ENCODE data around the gene ANKS1B. TPM values are rescaled to one million over a fixed set of nuclear protein-coding genes. Genes with fewer than 3 reads are reported as not detected.

ANKS1B gene
- polyA plus RNA-seq, 3 donors: not detected

DNA sequence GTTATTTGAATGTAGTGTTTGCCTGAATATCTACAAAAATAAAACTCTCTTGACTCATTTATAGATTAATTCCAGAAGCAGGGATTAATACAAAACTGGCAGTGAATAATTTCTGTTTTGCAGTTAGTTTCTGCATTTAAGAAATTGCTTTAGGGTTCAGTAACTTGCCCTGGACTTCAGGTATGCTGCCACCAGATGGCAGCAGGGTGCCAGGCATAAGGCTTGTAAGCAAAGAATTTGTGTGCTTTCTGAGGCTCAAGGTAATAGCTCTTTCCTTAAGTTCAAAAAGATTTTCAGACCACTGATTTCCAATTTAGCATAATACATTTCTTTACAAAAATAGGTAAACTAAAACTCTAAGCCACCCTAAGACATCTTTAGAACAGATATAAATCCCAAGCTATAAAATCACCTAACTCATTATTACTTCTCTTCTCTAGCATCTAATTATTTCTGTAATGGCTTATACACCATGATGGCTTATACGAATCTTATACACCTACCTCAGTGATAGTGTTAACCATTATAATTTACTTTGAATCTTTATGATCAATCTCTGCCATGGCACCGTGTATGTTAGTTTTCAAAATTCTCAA lies 941.3 kb downstream of the ANKS1B start:
- H3K4me1 Mint-ChIP-seq: no peaks in the 10 kb centered on the region
- no CpG with 5 or more reads among the region's 2 CpGs for WGBS (ENCODE audit: insufficient coverage)
- no peaks in the 10 kb centered on the region for H3K79me2 ChIP-seq (ENCODE audit: insufficient read depth, low read length)
- no peaks in the 10 kb centered on the region for H3K27me3 ChIP-seq (ENCODE audit: control insufficient read depth in 2 of 2, insufficient read depth in 2 of 2, low read length in 2 of 2)
- no peak overlapping the region for H3K27ac Mint-ChIP-seq
- H3K36me3 ChIP-seq (replicated peaks in 1 of 2; ENCODE audit: control insufficient read depth in 1 of 2, insufficient read depth in 2 of 2, low read length in 2 of 2): no peaks in the 10 kb centered on the region
- H3K27ac ChIP-seq (ENCODE audit: low read depth in 1 of 2, low read length in 2 of 2): no peak overlapping the region
- no peak overlapping the region for H2AFZ ChIP-seq (ENCODE audit: insufficient read depth, low read depth, low read length, poor library complexity, severe bottlenecking)
- H3K4me3 ChIP-seq (replicated peaks in 1 of 3; ENCODE audit: low read depth in 2 of 3, low read length in 3 of 3): no peak overlapping the region
- no peak overlapping the region for H3K9ac ChIP-seq (ENCODE audit: insufficient read depth, low read length, poor library complexity, severe bottlenecking)
- DNase-seq: peak; percentile 29 to 55 (median 51)
- H3K9me3 ChIP-seq (replicated peaks in 1 of 2; ENCODE audit: control insufficient read depth in 1 of 2, insufficient read depth in 1 of 2, low read length in 2 of 2): peaks cover 0 to 6% of the 10 kb centered on the region in 2 donors
- TF ChIP-seq, protein P1, sequence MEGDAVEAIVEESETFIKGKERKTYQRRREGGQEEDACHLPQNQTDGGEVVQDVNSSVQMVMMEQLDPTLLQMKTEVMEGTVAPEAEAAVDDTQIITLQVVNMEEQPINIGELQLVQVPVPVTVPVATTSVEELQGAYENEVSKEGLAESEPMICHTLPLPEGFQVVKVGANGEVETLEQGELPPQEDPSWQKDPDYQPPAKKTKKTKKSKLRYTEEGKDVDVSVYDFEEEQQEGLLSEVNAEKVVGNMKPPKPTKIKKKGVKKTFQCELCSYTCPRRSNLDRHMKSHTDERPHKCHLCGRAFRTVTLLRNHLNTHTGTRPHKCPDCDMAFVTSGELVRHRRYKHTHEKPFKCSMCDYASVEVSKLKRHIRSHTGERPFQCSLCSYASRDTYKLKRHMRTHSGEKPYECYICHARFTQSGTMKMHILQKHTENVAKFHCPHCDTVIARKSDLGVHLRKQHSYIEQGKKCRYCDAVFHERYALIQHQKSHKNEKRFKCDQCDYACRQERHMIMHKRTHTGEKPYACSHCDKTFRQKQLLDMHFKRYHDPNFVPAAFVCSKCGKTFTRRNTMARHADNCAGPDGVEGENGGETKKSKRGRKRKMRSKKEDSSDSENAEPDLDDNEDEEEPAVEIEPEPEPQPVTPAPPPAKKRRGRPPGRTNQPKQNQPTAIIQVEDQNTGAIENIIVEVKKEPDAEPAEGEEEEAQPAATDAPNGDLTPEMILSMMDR (IDR thresholded peaks at IDR 0.05): peak; percentile 88
- H4K20me1 ChIP-seq (ENCODE audit: insufficient read depth, low read length): no peaks in the 10 kb centered on the region
- peaks cover 2 to 9% (median 7%) of the 10 kb centered on the region in 3 donors for H3K27me3 Mint-ChIP-seq (ENCODE audit: low read depth in 3 of 3)
- no peak overlapping the region for H3K4me2 ChIP-seq (replicated peaks; ENCODE audit: extremely low read depth, low read length, poor library complexity, severe bottlenecking)
- intact Hi-C loops (cut with micrococcal nuclease): loop anchor here (5.0 kb wide), 2 partner anchors 129 to 579 kb away; no protein-coding TSS in a partner anchor
- H3K4me1 ChIP-seq (ENCODE audit: control insufficient read depth in 1 of 2, insufficient read depth in 2 of 2, low read length in 2 of 2): no peaks in the 10 kb centered on the region
- no peak overlapping the region for H3K4me3 Mint-ChIP-seq
- no peaks in the 10 kb centered on the region for H3K36me3 Mint-ChIP-seq
- H3K9me3 Mint-ChIP-seq: peaks cover 0 to 12% (median 9%) of the 10 kb centered on the region in 7 donors

DNA sequence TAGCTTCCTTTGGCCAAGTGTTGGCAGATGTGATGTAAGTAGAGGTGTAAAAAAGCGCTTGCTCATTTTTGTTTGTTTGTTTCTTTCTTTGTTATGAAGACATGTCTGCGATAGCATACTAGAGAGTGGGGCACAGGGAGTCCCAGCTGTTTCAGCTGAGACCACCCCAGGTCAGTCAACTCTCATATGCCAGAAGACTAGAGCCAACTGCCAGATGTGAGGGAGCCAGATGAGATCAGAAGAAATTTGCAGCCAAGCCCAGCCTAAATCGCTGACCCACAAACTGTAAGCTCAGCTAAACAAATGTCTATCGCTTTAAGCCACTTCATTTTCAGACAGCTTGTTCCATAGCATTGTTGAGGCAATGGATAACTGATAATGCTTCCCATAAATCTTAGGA lies 942.5 kb downstream of the ANKS1B start:
- Histone ChIP-seq H3K9ac (ENCODE audit: insufficient read depth, low read length, poor library complexity, severe bottlenecking) (no peak overlapping the region), H3K79me2 (ENCODE audit: insufficient read depth, low read length) (no peaks in the 10 kb centered on the region), H4K20me1 (ENCODE audit: insufficient read depth, low read length) (no peaks in the 10 kb centered on the region), H3K27me3 (ENCODE audit: control insufficient read depth in 2 of 2, insufficient read depth in 2 of 2, low read length in 2 of 2) (no peaks in the 10 kb centered on the region), H3K4me2 (replicated peaks; ENCODE audit: extremely low read depth, low read length, poor library complexity, severe bottlenecking) (no peak overlapping the region), H3K4me3 (replicated peaks in 1 of 3; ENCODE audit: low read depth in 2 of 3, low read length in 3 of 3) (no peak overlapping the region), H3K27ac (ENCODE audit: low read depth in 1 of 2, low read length in 2 of 2) (no peak overlapping the region), H3K9me3 (replicated peaks in 1 of 2; ENCODE audit: control insufficient read depth in 1 of 2, insufficient read depth in 1 of 2, low read length in 2 of 2) (peaks cover 0 to 3% of the 10 kb centered on the region in 2 donors), H3K36me3 (replicated peaks in 1 of 2; ENCODE audit: control insufficient read depth in 1 of 2, insufficient read depth in 2 of 2, low read length in 2 of 2) (no peaks in the 10 kb centered on the region), H2AFZ (ENCODE audit: insufficient read depth, low read depth, low read length, poor library complexity, severe bottlenecking) (no peak overlapping the region), H3K4me1 (ENCODE audit: control insufficient read depth in 1 of 2, insufficient read depth in 2 of 2, low read length in 2 of 2) (no peaks in the 10 kb centered on the region)
- H3K9me3 Mint-ChIP-seq: peaks cover 0 to 6% (median 3%) of the 10 kb centered on the region in 7 donors
- H3K36me3 Mint-ChIP-seq: no peaks in the 10 kb centered on the region
- TF ChIP-seq, protein P1 (IDR thresholded peaks at IDR 0.05): no peak
- no peaks in the 10 kb centered on the region for H3K4me1 Mint-ChIP-seq
- H3K4me3 Mint-ChIP-seq: no peak overlapping the region
- H3K27ac Mint-ChIP-seq: peak overlapping the region in 1 of 7 donors; percentile 59
- DNase-seq: no peak
- H3K27me3 Mint-ChIP-seq (ENCODE audit: low read depth in 3 of 3): peaks cover 2 to 7% (median 7%) of the 10 kb centered on the region in 3 donors
- 100% methylated on average over 1 of the region's 4 CpGs for WGBS (ENCODE audit: insufficient coverage)
- intact Hi-C loops (cut with micrococcal nuclease): loop anchor here (5.0 kb wide), 2 partner anchors 130 to 580 kb away; no protein-coding TSS in a partner anchor

Measured in CD14-positive monocyte (primary cell).